Spleen (tissue), 7 donors: ENCODE results near the gene MBD2.

Experiments
- CTCF ChIP-seq, 11 experiments: fragments of 200-600 bp in 7 of 11; fragments of 450-650 bp in 4 of 11; sonication (generic) in 4 of 11; IDR thresholded peaks in 8 of 11; conservative IDR thresholded peaks in 3 of 11; 1 replicate in 7 of 11; 2 replicates in 4 of 11; pipeline versions ENCODE4 v1.4.0 to v1.8.0; 2016 to 2021; ENCODE audit warnings: antibody characterized with exemption in 11 of 11, inconsistent platforms in 4 of 11, mild to moderate bottlenecking in 1 of 11
- POLR2AphosphoS5 ChIP-seq, 3 donors: sonication (generic); formaldehyde crosslinking; IDR thresholded peaks; one replicate each; pipeline ENCODE4 v1.5.1; 2017; ENCODE audit warnings: antibody characterized with exemption in 3 of 3
- donor health status: DM: no; HTN: no; CAD: no; lungs with moderate emphysema.
- donor health status: DM: no; HTN: no; CAD: no.
- donor health status: DM: no; HTN: no; CAD: no.

- TF ChIP-seq CTCF (IDR thresholded peaks at IDR 0.05 in 8 of 11, conservative IDR thresholded peaks at IDR 0.05 in 3 of 11) (no peak), POLR2AphosphoS5 (IDR thresholded peaks at IDR 0.05) (no peak)
Observed at GRCh38 chr18:54173980-54174630, 50.4 kb downstream of the MBD2 start.
